HepG2 (cell line): ENCODE measurements around the gene SNU13. TPM values are rescaled to one million over a fixed set of nuclear protein-coding genes. Genes with fewer than 3 reads are reported as not detected.

Experiments used
- CEBPG ChIP-seq: IDR thresholded peaks from 2 replicates; pipeline ENCODE4 v1.6.1; 2016
- CREM ChIP-seq, 2 experiments: sonication (generic) in 1 of 2; formaldehyde crosslinking in 1 of 2; IDR thresholded peaks; 2 replicates each; pipeline versions ENCODE4 v1.4.0 to v1.6.1; 2016 to 2020; ENCODE audit warnings: antibody characterized with exemption in 1 of 2, mild to moderate bottlenecking in 1 of 2, missing genetic modification reagents in 1 of 2
- ELF3 ChIP-seq: IDR thresholded peaks from 2 replicates; pipeline ENCODE4 v1.6.1; 2016; ENCODE audit warnings: missing genetic modification reagents, missing compliant biosample characterization
- FOXK1 ChIP-seq: sonication (generic); formaldehyde crosslinking; IDR thresholded peaks from 2 replicates; pipeline ENCODE4 v1.4.0; 2020; ENCODE audit warnings: low read depth, missing genetic modification reagents, borderline replicate concordance
- GFI1 ChIP-seq: sonication (generic); formaldehyde crosslinking; IDR thresholded peaks from 2 replicates; pipeline ENCODE4 v1.5.0; 2020; ENCODE audit warnings: missing genetic modification reagents, mild to moderate bottlenecking, borderline replicate concordance
- MAZ ChIP-seq, 2 experiments: sonication (generic) in 1 of 2; formaldehyde crosslinking in 1 of 2; IDR thresholded peaks; 2 replicates each; pipeline versions ENCODE4 v1.5.0 to v1.6.1; 2012 to 2020; ENCODE audit warnings: low read depth in 2 of 2, mild to moderate bottlenecking in 2 of 2, borderline replicate concordance in 1 of 2, improper control_type of control experiment in 1 of 2, low read length in 1 of 2, missing genetic modification reagents in 1 of 2, moderate library complexity in 1 of 2
- MXD4 ChIP-seq: IDR thresholded peaks from 2 replicates; pipeline ENCODE4 v1.6.1; 2016; ENCODE audit warnings: mild to moderate bottlenecking, missing biosample characterization, missing genetic modification reagents
- RORA ChIP-seq: sonication (generic); formaldehyde crosslinking; IDR thresholded peaks from 2 replicates; pipeline ENCODE4 v1.5.0; 2020; ENCODE audit warnings: mild to moderate bottlenecking, missing genetic modification reagents, moderate library complexity
- SOX5 ChIP-seq: IDR thresholded peaks from 2 replicates; pipeline ENCODE4 v1.6.1; 2016; ENCODE audit warnings: borderline replicate concordance
- ZFAT ChIP-seq: sonication (generic); formaldehyde crosslinking; conservative IDR thresholded peaks from 2 replicates; pipeline ENCODE4 v1.8.1; 2023; ENCODE audit warnings: missing genetic modification reagents, inconsistent platforms
- ZNF17 ChIP-seq: sonication (generic); formaldehyde crosslinking; IDR thresholded peaks from 2 replicates; pipeline ENCODE4 v1.5.0; 2020; ENCODE audit warnings: mild to moderate bottlenecking, missing genetic modification reagents
- ZNF275 ChIP-seq: sonication (generic); formaldehyde crosslinking; IDR thresholded peaks from 2 replicates; pipeline ENCODE4 v1.8.0; 2022; ENCODE audit warnings: missing genetic modification reagents, mild to moderate bottlenecking, inconsistent platforms, borderline replicate concordance
- ZNF674 ChIP-seq: sonication (generic); formaldehyde crosslinking; IDR thresholded peaks from 2 replicates; pipeline ENCODE4 v1.5.0; 2020; ENCODE audit warnings: low read depth, mild to moderate bottlenecking, missing genetic modification reagents
- ZNF770 ChIP-seq: sonication (generic); formaldehyde crosslinking; IDR thresholded peaks from 2 replicates; pipeline ENCODE4 v1.5.0; 2020; ENCODE audit warnings: mild to moderate bottlenecking, missing genetic modification reagents
- polyA plus RNA-seq, 8 experiments: library from polyadenylated mRNA; depleted of rRNA in 3 of 8; stranded (reverse) in 7 of 8; unstranded in 1 of 8; fragments of >200 nt; fragmentation: Illumina TruSeq in 4 of 8; extraction: Trizol in 4 of 8; gene quantifications; 2 replicates each; pipeline versions ENCODE4 v1.2.1 to v1.2.3, GENCODE V29; 2011 to 2016; ENCODE audit warnings: low read depth in 4 of 8, missing spikeins in 1 of 8, mixed read lengths in 1 of 8; ENCODE audit not compliant: insufficient read depth in 1 of 8
- total RNA-seq, 5 experiments: library from RNA; depleted of rRNA; stranded (reverse); fragments of >200 nt; fragmentation: Illumina TruSeq; extraction: Trizol; gene quantifications; 2 replicates each; pipeline ENCODE4 v1.2.3, GENCODE V29; 2016; ENCODE audit warnings: low read depth in 1 of 5
- TF ChIP-seq, protein P1 (sequence below): sonication (generic); formaldehyde crosslinking; IDR thresholded peaks from 2 replicates; pipeline ENCODE4 v1.5.0; 2020; ENCODE audit warnings: missing genetic modification reagents
- TF ChIP-seq, protein P2 (sequence below): IDR thresholded peaks from 2 replicates; pipeline ENCODE4 v1.6.1; 2016; ENCODE audit warnings: low read depth
- TF ChIP-seq, protein P3 (sequence below): sonication (generic); formaldehyde crosslinking; IDR thresholded peaks from 2 replicates; pipeline ENCODE4 v1.5.0; 2020; ENCODE audit warnings: missing genetic modification reagents
- TF ChIP-seq, protein P4 (sequence below): sonication (generic); formaldehyde crosslinking; IDR thresholded peaks from 2 replicates; pipeline ENCODE4 v1.4.0; 2020; ENCODE audit warnings: mild to moderate bottlenecking, missing genetic modification reagents

SNU13 gene
- total and polyA plus RNA-seq, 2 of the 13 experiments (the other 11 are each of a cell fraction or from before 2014, with no cell fraction given) = 203 to 287 TPM

GRCh38 chr22:41697126-41697775 lies 8.6 kb upstream of the SNU13 start (continued):
- TF ChIP-seq ZNF275 (CRISPR knock-in tag) (no peak), ELF3 (CRISPR knock-in tag) (peak; percentile 51; the same call in 1 of the 2 replicates), GFI1 (no peak), FOXK1 (CRISPR knock-in tag) (no peak), MXD4 (CRISPR knock-in tag) (no peak), ZFAT (CRISPR knock-in tag) (no peak), ZNF674 (no peak), CREM (IDR thresholded peaks at IDR 0.05) (no peak), CREM (CRISPR knock-in tag; IDR thresholded peaks at IDR 0.05) (no peak), SOX5 (CRISPR knock-in tag) (no peak), MAZ (IDR thresholded peaks at IDR 0.05; ENCODE audit: borderline replicate concordance, low read depth, low read length) (no peak), MAZ (CRISPR knock-in tag; IDR thresholded peaks at IDR 0.05; ENCODE audit: low read depth) (no peak; the same call in 1 of the 2 replicates), RORA (no peak), ZNF770 (no peak), ZNF17 (CRISPR knock-in tag) (no peak), CEBPG (CRISPR knock-in tag) (0 out of 2 replicates have a peak, but pooled peaks have one; percentile 8)
- TF ChIP-seq, protein P1, sequence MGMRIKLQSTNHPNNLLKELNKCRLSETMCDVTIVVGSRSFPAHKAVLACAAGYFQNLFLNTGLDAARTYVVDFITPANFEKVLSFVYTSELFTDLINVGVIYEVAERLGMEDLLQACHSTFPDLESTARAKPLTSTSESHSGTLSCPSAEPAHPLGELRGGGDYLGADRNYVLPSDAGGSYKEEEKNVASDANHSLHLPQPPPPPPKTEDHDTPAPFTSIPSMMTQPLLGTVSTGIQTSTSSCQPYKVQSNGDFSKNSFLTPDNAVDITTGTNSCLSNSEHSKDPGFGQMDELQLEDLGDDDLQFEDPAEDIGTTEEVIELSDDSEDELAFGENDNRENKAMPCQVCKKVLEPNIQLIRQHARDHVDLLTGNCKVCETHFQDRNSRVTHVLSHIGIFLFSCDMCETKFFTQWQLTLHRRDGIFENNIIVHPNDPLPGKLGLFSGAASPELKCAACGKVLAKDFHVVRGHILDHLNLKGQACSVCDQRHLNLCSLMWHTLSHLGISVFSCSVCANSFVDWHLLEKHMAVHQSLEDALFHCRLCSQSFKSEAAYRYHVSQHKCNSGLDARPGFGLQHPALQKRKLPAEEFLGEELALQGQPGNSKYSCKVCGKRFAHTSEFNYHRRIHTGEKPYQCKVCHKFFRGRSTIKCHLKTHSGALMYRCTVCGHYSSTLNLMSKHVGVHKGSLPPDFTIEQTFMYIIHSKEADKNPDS = no peak
- TF ChIP-seq, protein P2, sequence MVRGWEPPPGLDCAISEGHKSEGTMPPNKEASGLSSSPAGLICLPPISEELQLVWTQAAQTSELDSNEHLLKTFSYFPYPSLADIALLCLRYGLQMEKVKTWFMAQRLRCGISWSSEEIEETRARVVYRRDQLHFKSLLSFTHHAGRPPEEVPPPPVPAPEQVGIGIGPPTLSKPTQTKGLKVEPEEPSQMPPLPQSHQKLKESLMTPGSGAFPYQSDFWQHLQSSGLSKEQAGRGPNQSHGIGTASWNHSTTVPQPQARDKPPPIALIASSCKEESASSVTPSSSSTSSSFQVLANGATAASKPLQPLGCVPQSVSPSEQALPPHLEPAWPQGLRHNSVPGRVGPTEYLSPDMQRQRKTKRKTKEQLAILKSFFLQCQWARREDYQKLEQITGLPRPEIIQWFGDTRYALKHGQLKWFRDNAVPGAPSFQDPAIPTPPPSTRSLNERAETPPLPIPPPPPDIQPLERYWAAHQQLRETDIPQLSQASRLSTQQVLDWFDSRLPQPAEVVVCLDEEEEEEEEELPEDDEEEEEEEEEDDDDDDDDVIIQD (CRISPR knock-in tag) = peak; percentile 16; the same call in 1 of the 2 replicates
- TF ChIP-seq, protein P3, sequence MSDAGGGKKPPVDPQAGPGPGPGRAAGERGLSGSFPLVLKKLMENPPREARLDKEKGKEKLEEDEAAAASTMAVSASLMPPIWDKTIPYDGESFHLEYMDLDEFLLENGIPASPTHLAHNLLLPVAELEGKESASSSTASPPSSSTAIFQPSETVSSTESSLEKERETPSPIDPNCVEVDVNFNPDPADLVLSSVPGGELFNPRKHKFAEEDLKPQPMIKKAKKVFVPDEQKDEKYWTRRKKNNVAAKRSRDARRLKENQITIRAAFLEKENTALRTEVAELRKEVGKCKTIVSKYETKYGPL = no peak
- TF ChIP-seq, protein P4, sequence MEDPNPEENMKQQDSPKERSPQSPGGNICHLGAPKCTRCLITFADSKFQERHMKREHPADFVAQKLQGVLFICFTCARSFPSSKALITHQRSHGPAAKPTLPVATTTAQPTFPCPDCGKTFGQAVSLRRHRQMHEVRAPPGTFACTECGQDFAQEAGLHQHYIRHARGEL = no peak
